GM21515 (cell line): ENCODE data around the gene CD38.
"Not testable (repeated sequence)": the region's sequence is repeated elsewhere in the genome, so short reads cannot be mapped to it uniquely, and the experiment has no call there.

Experiments
- ATAC-seq: cut with Tn5 transposase; IDR thresholded peaks from one replicate; pipeline ENCODE4 v1.9.1; 2021; ENCODE audit not compliant: unreplicated experiment

CD38 gene

GRCh38 chr4:15794905-15795304 is 16.8 kb downstream of the CD38 start:
- ATAC-seq: no peak

DNA sequence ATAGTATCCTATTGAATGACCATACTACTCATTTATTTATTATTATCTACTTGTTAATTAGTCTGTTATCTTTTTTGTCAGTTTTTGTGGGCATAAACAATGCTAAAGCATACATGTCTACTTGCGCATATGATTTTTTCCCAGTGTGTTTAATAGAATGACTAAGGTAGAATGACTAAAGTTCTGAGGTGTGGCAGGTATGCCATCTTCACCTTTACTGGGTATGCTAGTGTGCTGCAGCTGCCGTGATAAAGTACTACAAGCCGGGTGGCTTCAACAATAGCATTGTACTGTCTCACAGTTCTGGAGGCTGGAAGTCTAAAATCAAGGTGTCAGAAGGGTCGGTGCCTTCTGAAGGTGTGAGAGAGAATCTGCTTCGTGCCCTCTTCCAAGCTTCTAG is 19.2 kb downstream of the CD38 start:
- ATAC-seq: no peak

GRCh38 chr4:15799141-15799540 is 21.0 kb downstream of the CD38 start:
- no peak for ATAC-seq

GRCh38 chr4:15799701-15800100 is 21.6 kb downstream of the CD38 start:
- ATAC-seq: no peak

- not testable (repeated sequence) for ATAC-seq
Observed at GRCh38 chr4:15802497-15802896, 24.4 kb downstream of the CD38 start.

DNA sequence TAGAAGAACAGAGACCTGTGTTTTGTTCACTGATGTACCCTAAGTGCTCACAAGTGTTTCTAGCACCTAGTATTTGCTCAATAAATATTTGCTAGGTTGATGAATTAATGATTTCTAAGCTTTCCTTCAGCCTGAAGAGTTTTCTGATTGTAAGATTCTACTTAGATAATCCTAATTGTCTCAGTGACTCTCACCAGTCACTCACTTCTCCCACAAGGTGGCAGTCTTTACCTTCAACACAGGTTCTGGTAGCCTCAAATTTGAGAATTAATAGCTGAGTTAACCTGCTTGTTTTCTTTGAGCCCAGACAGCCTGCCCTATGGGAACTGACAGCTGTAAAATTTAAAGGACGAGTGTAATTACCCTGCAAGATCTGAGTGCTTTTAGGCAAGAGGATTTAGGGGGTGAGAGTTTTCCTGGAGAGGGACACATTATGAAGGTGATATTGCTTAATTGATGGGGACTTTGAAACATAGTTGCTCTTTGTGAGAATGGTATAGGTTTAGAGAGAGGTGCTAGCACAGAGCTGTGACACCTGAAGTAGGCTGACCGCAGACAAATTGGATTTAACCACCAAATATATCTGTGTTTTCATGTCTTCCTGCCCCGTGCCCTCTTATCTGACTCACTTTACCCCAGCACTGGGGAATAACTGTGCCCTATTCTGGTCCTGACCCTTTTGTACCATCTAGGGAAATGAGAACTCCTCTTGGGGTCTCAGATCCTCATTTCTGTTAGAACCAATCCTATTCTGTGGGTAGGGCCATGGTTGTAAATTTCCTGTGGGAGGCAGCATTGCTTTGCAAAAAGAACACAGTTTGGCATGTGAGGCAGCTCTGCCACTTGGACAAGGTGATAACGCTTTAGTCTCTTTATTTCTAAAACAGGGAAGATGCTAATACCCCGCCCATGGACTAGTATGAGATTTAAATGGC is 27.7 kb downstream of the CD38 start:
- ATAC-seq: peak; percentile 35

DNA sequence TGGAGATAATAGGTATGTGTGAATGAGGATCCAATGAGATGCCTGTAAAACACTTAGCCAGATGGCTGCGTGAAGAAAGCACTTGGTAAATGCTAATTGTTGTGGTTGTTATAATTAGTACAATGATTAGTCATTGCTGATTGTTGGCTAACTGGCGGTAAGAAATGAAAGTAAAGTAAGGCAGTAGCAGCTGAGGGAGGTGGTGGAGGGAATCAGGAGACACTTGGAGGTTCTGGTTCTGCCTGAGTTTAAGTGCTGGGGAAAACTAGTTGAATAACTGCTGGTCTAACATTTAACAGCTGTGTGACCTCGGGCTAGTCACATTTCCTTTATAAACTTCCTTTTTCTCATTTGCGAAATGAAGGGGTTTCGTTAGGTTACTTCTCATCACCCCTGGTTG is 30.9 kb downstream of the CD38 start:
- ATAC-seq: peak; percentile 82

GRCh38 chr4:15809466-15809865 is 31.3 kb downstream of the CD38 start:
- ATAC-seq: peak; percentile 20

DNA sequence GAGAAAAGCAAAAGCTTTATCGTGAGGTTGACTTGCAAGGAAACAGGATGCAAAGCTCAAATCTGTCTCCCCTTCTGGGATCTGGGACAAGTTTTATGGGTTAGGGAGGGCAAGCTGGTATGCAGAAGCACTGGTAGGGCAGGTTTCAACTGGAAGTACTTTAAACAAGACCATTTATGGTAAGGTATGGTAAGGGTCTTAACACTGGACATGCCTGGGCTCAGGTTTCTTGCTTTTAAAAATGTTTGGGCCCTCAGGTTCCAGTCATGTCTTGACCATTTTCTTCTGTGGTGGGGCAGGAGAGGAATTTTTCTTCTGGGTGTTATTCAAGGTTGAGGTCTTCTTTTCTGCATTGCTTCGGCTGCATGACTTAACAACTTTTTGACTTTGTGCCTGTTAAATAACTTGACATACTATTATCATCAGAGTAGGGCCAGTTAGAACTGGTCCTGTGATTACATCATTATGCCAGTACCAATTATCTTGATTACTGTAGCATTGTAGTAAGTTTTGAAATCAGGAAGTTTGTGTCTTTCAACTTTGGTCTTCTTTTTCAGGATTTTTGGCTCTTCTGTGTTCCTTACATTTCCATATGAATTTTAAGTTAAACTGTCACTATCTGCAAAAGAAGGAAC is 33.7 kb downstream of the CD38 start:
- no peak for ATAC-seq

DNA sequence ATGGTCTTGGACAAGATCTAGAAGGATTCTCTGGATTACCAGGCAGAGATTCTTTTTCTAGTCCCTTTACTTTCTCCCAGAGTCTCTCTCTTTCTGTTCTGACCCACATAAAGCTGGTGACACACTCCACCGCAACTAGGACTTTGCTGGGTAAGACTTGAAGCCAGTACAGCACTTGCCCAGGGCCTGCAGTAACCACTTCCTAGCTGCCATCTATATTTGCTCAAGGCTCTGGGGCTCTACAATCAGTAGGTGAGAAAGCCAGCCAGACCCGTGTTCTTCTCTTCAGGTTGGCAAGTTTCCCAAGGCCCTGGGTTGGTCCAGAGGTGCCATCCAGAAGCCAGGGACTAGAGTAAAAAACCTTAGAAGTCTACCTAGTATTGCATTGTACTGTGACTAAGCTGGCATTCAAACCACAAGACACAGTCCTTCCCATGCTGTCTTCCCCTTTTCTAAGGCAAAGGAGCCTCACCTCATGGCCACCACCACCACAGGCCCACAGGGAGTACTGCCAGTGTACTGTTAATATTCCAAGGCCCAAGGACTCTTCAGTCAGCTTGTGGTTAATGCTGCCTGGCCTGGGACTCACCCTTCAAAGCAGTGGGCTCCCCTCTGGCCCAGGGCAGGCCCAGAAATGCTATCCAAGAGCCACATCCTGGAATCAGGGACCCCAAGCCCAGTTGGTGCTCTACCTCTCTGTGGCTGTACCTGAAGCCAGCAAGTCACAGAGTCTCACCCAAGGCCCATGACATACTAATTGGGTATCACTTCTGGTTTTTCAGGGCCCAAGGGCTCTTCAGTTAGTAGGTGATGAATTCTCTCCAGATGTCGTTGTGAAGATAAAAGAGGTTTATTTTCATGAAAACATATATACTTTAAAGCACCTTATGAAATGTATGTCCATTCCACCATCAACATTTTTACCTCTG is 54.7 kb downstream of the CD38 start:
- ATAC-seq: peak; percentile 46

- ATAC-seq: no peak
Observed at GRCh38 chr4:15833801-15834200, 55.7 kb downstream of the CD38 start.

- ATAC-seq: no peak
Observed at GRCh38 chr4:15836362-15836761, 58.2 kb downstream of the CD38 start.

DNA sequence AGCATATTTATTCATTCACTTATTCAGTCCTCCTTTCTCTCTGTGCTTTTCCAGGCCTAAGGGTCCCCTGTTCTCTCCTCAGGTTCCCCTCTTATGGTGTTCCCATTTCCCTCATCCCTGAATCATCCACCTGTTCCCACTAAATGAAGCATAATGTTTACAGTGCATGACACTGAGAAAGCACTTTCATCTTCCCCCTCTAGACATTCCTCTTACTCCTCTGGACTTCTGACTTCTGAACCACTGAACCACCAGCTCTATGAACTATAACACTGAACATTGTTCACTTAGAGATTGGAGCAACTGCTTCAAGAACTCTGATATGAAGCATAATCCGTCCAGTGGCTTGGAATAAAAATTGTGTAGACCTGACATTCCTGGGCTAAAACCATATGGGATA is 59.5 kb downstream of the CD38 start:
- no peak for ATAC-seq

- not testable (repeated sequence) for ATAC-seq
Observed at GRCh38 chr4:15841194-15841730, 63.1 kb downstream of the CD38 start.

DNA sequence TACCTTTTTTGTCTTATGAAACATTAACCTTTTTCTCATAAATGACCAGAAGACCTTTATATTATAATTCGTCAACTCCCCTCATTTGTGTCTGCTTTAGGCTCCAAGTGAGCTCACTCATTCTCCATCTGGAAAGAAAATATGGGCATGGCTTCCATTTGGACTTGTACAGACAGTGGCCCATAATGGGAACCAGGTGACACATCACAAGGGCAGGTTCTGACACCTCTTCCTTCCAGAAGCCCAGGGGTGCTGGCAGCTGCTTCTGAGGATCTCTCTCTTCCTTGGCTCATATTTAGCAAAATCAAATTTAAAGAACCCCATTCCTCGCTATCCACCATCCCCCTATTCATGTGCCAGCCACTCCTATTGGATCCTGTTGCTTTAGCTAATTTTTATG is 69.6 kb downstream of the CD38 start:
- no peak for ATAC-seq

GRCh38 chr4:15848191-15848842 is 70.2 kb downstream of the CD38 start:
- no peak for ATAC-seq

- ATAC-seq: no peak
Observed at GRCh38 chr4:15851969-15852368, 73.8 kb downstream of the CD38 start.

GRCh38 chr4:15852524-15852923 is 74.4 kb downstream of the CD38 start:
- no peak for ATAC-seq

GRCh38 chr4:15853345-15853744 is 75.2 kb downstream of the CD38 start:
- no peak for ATAC-seq

- ATAC-seq: no peak
Observed at GRCh38 chr4:15855804-15856475, 77.8 kb downstream of the CD38 start.
